ENCODE measurements around the gene LSM7. TPM values are rescaled to one million over a fixed set of nuclear protein-coding genes. Genes with fewer than 3 reads are reported as not detected.

Gene LSM7
- total RNA-seq, 2 donors from 2014 or later: 45.7 to 69.9 TPM

- peaks cover 0 to 5% of the 10 kb centered on the region in 2 donors for H3K27me3 ChIP-seq
- no peak overlapping the region for H3K4me3 ChIP-seq
- ATAC-seq (peak; percentile 51), DNase-seq (peak; percentile 32 to 63 (median 54))
- H3K36me3 ChIP-seq (replicated peaks in 1 of 2; ENCODE audit: insufficient read depth in 1 of 2, low read depth in 2 of 2): no peaks in the 10 kb centered on the region
- WGBS, 2 donors: 21 to 22% methylated on average over 19 to 62 of the region's 62 CpGs
- no peak overlapping the region for H3K27ac ChIP-seq
- TF ChIP-seq CTCF (IDR thresholded peaks at IDR 0.05) (no peak), POLR2A (IDR thresholded peaks at IDR 0.05) (no peak)
- intact Hi-C loops (cut with DNase I): no loop called here
- H3K9me3 ChIP-seq: no peaks in the 10 kb centered on the region
- peaks cover 9% of the 10 kb centered on the region for H3K4me1 ChIP-seq
These were observed 25.8 kb downstream of the LSM7 start for GRCh38 chr19:2302319-2303210.

- 77 to 78% methylated on average over 17 of the region's 17 CpGs for WGBS, 2 donors
- TF ChIP-seq POLR2A (IDR thresholded peaks at IDR 0.05) (no peak), CTCF (IDR thresholded peaks at IDR 0.05) (no peak)
- Histone ChIP-seq H3K4me1 (peaks cover 9% of the 10 kb centered on the region), H3K27me3 (peaks cover 0 to 4% of the 10 kb centered on the region in 2 donors), H3K27ac (no peak overlapping the region), H3K36me3 (replicated peaks in 1 of 2; ENCODE audit: insufficient read depth in 1 of 2, low read depth in 2 of 2) (no peaks in the 10 kb centered on the region), H3K4me3 (no peak overlapping the region), H3K9me3 (no peaks in the 10 kb centered on the region)
- DNase-seq (no peak), ATAC-seq (no peak)
- intact Hi-C loops (cut with DNase I): no loop called here
These were observed 27.9 kb downstream of the LSM7 start for GRCh38 chr19:2300533-2300932.

- Histone ChIP-seq H3K4me3 (no peak overlapping the region), H3K9me3 (no peaks in the 10 kb centered on the region), H3K4me1 (peaks cover 7% of the 10 kb centered on the region), H3K27me3 (peaks cover 4 to 14% of the 10 kb centered on the region in 2 donors), H3K27ac (no peak overlapping the region), H3K36me3 (replicated peaks in 1 of 2; ENCODE audit: insufficient read depth in 1 of 2, low read depth in 2 of 2) (no peaks in the 10 kb centered on the region)
- intact Hi-C loops (cut with DNase I): no loop called here
- TF ChIP-seq POLR2A (IDR thresholded peaks at IDR 0.05): no peak
- TF ChIP-seq CTCF (IDR thresholded peaks at IDR 0.05): no peak
- DNase-seq: no peak
- WGBS, 2 donors: 78 to 84% methylated on average over 8 to 16 of the region's 16 CpGs
- no peak for ATAC-seq
These were observed 32.2 kb downstream of the LSM7 start for GRCh38 chr19:2296141-2296540.

- peaks cover 20% of the 10 kb centered on the region for H3K4me1 ChIP-seq
- TF ChIP-seq POLR2A (IDR thresholded peaks at IDR 0.05) (no peak), CTCF (IDR thresholded peaks at IDR 0.05) (no peak)
- no peak overlapping the region for H3K27ac ChIP-seq
- intact Hi-C loops (cut with DNase I): no loop called here
- H3K9me3 ChIP-seq: no peaks in the 10 kb centered on the region
- peaks cover 5 to 26% of the 10 kb centered on the region in 2 donors for H3K27me3 ChIP-seq
- no peak for DNase-seq
- peak; percentile 15 for ATAC-seq
- 37% methylated on average over 18 to 26 of the region's 26 CpGs for WGBS, 2 donors
- no peaks in the 10 kb centered on the region for H3K36me3 ChIP-seq (replicated peaks in 1 of 2; ENCODE audit: insufficient read depth in 1 of 2, low read depth in 2 of 2)
- no peak overlapping the region for H3K4me3 ChIP-seq
These were observed 33.6 kb downstream of the LSM7 start for GRCh38 chr19:2294687-2295335.
